HUDEP-2 (cell line): ENCODE results near the gene ADD1.
"Not testable (repeated sequence)": the region's sequence is repeated elsewhere in the genome, so short reads cannot be mapped to it uniquely, and the experiment has no call there.

Experiments used
- DNase-seq, 76 experiments: peaks; one replicate each; lab custom pipeline; 2025; ENCODE audit not compliant: unreplicated experiment in 76 of 76; lab: John Stamatoyannopoulos, UW

Gene ADD1

DNA sequence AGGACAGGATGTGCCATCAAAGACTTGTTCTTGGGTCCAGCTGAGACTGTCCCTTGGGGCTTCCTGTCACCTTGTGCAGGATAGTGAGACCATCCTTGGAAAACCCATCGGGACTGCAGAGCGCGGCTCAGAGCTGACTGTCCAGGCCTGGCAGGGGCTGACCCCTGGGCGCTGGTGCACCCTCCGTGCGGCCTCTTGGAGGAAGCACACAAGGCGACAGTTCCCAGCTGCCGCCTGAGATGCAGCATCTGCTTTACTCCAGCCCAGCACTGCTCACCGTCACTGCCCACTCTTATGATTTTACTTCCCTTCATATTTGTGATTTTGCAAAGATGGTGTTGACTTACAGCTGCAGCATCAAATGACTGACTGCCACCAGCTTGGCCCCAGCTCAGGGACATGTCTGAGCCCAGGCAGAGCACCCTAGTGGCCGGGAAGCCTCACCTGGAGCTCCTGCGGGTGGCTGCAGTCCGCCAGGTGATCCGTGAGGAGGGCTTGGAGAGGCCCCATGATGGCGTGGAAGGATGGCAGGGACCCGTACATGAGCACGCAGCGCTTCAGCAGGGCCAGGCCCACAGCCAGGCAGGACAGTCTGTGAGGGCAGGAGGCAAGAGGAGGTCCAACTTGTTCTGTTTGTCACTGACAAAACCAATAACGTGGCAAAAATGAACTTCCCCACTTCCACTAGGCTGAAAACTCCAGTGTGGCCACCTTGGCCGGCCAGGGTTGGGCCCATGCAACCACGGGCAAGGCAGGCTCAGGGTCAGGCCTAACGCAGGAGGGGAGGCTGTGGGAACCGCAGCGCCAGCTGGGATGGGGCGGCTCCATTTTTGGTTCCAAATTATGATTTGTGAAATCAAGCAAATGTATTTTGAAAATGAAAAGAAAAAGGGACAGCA, 97.7 kb downstream of the ADD1 start:
- DNase-seq, result no peak

DNA sequence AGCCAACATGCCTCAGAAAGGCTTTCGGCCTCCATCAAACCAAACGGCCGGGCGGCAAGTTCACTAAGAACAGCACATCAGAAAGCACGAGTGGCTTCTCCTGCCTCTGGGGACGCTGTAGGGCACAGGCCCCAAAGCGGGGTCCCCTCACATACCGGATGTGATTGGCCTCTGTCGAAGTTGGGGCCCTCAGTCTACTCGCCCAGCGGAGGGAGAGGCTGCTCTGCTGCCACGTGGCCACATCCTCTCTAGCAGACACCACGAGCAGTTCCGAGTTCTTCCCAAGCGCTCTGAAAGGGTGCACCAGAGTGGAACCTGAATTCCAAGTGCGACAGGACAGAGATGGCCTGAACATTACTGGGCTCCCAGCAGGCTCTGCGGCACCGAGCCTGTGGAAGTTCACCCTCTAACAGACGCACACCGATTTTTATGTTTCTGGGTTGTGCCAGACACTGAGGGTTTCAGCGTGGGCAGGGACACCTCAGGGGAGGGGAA, 98.4 kb downstream of the ADD1 start:
- no peak for DNase-seq

DNA sequence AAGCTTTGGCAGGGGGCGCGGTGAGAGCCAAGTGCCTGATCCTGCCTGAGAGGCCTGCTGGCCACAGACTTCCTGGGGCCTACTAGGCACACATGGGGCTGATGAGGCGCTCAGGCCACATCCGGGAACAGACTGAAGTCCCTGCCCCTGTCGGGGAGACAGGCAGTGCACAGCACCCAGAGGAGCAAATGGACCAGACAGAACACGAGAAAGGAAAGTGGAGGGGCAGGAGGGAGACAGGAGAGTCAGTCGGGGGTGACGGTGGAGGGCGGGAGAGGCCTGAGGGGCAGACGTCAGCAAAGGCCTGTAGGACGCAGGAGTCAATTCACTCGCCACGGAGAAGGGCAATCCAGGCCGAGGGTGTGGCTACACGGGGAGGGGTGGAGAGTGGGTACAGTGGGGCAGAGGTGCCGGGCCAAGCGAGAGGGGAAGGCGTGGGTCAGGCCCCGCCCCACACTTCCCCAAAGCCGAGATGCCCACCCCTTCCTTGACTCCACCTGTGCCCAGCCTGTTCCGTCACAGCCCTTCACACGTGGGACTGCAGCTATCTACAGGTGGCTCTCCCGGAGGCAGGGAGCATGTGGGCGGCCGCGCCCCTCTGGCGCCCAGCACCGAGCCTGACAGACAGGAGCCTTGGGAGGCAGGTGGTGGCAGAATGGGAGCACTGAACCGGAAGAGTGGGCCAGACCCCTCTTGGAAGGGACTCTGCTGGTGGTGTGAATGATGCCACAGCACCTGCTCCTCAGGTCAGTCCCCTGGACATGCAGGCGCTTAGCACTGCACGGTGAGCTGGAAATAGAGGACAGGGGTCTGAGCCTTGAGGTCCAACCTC, 99.1 kb downstream of the ADD1 start:
- no peak for DNase-seq

DNA sequence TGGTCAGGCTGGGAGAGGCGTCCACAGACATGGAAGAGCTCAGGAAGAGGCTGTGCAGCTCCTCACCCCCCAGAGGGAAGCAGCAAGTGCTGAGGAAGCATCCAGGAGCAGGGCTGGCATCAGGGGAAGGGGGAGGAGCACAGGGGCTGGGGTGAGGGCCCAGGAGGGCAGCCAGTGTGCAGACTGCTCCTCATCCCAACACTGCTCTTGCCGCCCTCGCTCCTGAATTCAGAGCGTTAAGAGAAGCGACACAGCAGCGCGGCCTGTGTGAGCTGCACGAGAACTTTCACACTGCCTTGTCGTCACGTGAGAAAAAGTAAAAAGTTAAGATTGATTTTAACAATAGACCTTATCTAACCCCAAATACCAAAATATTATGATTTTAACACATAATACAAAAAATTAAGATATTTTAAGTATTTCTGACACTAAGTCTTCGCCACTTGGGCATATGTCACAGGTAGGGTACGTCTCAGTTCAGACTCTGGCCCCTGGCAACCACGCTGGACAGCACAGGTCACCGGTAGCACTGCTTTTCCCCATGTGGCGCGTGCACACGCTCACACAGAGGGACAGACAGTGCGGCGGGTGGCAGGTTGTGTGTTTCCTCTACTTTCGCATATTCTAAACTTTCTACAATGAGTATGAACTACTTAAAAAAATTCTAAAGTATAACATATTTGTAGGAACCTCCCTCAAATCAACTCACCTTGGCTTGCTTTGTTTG, 99.9 kb downstream of the ADD1 start:
- DNase-seq, result no peak

GRCh38 chr4:2944091-2944482, 100.4 kb downstream of the ADD1 start:
- no peak for DNase-seq

DNA sequence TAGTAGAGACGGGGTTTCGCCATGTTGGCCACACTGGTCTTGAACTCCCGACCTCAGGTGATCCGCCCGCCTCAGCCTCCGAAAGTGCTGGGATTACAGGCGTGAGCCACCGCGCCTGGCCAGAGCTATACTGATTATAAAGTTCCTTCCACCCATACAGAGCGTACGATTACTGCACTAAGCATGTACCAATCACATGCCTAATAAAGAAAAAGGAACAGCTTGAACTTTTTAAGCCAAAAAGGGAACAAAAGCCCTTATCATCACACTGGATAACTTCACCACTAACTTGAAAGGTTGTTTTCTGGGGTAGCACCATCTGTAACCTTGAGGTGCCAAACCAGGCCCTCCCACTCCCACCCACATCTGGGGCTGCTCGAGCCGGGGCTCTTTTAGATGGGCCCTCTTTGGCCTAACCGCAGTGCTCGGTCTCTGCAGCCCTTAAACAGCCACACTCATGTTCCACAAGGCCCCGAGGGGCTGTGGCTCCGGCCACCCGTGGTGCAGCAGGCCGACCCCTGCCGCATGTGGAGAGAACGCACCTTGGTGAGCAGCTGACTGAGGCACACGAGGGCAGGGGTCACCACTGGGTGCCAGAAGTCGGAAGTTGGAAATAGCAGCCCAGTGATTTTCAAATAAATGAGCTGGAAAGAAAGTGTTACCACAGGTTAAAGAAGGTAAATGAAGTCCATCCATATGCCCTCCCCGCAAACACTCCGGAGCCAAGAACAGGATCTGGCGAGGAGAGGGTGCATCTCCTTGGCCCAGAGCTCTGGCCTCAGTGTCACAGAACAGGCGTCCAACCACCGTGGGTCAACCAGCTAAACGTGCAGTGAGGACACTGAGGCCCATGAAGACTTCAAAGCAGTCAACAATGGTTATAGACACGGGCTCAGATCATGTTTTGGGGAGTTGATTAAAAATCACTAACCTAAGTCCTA, 101.2 kb downstream of the ADD1 start:
- DNase-seq, result no peak

DNA sequence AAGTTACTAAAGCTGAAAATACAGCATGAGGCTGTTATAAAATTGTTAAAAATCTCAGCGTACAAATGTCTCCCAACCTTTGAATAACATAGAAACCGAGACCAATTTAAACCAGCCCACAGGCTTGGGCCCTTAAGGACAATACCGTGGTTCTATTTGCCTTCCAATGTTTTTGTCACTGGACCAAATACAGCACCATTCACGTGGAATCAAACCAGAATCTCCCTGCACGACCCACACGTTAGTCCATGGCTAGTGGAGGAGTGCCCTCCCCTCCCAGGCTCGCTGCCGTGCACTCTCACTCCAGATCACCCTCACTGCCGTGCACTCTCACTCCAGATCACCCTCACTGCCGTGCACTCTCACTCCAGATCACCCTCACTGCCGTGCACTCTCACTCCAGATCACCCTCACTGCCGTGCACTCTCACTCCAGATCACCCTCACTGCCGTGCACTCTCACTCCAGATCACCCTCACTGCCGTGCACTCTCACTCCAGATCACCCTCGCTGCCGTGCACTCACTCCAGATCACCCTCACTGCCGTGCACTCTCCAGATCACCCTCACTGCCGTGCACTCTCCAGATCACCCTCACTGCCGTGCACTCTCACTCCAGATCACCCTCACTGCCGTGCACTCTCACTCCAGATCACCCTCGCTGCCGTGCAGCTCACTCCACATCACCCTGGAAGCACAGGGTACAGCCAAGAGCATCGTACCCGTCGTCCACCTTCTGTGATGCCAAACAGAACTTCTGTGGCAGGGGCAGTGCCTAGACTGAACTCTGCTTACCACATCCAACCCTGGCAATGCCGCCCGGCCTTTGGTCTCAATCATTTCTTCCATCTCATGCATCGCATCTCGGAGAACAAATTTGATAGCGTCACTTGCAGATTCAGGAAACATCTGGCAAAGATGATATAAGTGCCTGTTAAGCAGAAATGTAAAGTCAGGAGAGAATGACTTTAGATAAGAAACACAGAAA, 102.3 kb downstream of the ADD1 start:
- DNase-seq, result not testable (repeated sequence)

DNA sequence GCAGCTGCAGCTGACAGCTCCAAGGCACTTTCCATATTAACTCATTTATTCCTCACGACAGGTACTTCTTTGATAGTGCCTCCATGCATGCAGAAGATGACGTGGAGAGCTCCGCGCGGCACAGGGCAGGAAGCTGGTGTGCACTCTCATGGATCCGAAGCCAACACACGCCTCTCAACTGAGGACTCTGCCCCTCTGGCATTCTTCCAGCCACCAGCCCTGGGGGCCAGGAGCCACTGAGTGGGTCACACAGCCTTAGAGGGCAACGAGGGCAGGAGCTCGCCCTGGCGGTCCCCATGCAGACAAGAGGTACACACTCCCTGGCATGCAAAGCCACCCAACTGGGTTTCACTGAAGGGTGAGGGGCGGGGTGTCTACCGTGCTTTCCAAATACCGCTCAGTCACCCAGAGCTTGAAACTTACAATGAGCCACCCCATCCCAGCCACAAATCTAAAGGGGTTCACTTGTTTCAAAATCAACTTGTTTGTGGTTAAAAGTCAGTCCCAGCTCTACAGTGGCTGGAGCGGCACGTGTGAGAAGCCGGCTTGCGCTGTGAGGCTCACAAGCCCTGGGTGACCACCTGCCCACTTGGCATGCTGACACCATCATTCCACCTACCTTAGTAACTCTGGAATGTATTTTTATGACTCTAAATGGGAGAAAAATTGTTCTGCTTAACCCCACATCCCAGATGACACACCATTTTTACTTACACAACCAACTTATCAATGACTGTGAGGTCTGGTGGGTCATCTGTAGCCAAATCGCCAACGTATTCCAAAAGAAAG, 103.4 kb downstream of the ADD1 start:
- DNase-seq, result no peak

DNA sequence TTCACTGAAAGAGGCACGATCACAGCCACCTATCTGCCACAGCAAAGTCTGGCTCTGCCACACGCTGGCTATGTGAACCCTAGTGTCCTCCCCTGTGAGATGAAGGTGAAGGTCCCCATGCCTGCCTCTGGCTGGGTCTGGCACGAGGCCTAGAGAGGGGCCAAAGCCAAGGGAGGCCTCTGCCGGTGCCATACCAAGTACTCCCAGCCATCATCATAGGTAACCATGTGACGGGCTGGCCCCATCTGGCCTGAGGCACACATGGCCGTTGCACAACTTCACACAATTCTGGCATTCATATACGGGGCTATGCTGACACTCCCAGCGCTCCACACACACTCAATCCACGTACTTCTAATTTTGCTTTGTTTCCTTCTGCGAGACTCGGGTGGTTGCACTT, 104.3 kb downstream of the ADD1 start:
- no peak for DNase-seq

GRCh38 chr4:2948895-2949781, 105.5 kb downstream of the ADD1 start:
- DNase-seq, result peak in 15 of 76 experiments; percentile 5 to 35 (median 17)

DNA sequence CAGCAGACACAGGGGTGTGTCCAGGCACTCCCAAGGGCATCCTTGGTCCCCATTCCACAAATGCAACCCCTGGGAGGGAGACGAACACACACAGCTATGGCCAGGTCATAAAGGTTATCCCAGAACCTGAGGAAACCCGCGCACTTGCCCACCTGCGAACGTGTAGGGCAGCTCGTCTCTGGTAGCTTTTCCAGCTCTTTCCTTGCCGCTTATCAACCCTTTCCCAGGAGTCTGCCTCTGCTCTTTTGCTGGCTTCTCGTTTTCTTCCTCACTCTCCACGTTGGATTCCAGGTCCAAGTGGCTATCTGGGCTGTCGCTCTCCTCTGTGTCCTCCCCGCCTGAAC, 106.1 kb downstream of the ADD1 start:
- DNase-seq, result no peak

DNA sequence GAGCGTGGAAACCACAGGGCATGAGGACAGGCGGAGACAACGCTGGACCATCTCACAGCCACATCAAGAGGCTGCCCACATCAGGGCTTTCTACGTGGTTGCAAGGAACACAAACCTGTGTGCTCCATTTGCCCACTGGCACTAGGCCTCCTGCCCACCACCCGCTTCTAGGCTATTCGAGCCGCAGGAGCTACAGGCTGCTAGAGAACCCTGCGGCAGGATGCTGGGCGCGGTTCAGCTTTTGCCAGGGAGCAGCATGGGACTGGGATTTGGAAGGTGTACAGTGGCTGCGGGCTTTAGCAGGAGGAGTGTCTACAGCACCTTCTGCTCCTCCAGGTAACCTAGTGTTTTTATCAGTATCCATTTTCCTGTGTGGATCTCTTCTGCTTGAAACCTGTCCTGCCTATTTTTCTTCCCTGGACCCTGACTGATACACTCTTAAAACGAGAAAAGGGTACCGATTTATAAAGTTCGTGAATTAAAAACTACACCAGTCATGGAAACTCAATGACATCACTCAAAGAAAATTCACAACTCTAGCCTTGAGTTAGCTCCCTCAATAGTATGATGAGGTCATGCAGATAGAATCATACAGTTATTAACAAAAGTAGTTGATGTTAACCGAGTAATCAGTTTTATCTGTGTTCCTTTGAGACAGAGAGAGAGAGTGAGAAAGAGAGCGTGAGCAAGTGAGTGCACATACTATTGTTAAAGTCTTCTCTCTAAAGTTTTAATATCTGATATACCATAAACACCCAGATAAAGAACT, 106.8 kb downstream of the ADD1 start:
- DNase-seq, result no peak

DNA sequence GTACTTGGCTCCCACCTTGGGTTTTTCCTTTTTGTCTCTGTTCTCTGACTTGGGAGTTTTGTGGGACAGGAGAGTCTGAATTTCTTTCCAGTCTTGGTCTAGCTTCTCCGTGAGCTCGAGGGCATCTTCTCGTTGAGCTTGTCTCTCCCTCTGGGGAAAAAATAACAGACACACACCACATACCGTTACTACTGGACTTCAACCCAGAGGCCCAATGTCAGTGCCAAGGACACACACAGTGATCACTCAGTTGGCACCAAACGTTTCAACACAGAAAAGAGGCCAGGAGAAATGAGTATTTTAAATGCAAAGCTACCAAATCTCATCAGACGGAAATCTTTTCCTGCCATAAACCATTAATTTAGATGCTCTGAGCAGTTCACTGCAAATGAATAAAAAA, 109.9 kb downstream of the ADD1 start:
- no peak for DNase-seq

- peak in 3 of 76 experiments; percentile 14 to 23 (median 20) for DNase-seq
Observed at GRCh38 chr4:2954358-2955185, 110.9 kb downstream of the ADD1 start.
